ENCODE measurements around the gene CBARP.

Gene CBARP

GRCh38 chr19:1238369-1239303 lies 831 bp upstream of the CBARP start:
- no peak for DNase-seq

GRCh38 chr19:1237027-1237659 lies 662 bp downstream of the CBARP start:
- DNase-seq: no peak

- DNase-seq: no peak
These were observed 1.2 kb downstream of the CBARP start for GRCh38 chr19:1236576-1236975.

- no peak for DNase-seq
These were observed 1.9 kb downstream of the CBARP start for GRCh38 chr19:1235625-1236538.

- DNase-seq: no peak
These were observed 2.8 kb downstream of the CBARP start for GRCh38 chr19:1234955-1235380.

GRCh38 chr19:1234051-1234954 lies 3.5 kb downstream of the CBARP start:
- no peak for DNase-seq

- DNase-seq: no peak
These were observed 4.6 kb downstream of the CBARP start for GRCh38 chr19:1233115-1233667.

- DNase-seq: no peak
These were observed 5.1 kb downstream of the CBARP start for GRCh38 chr19:1232652-1233072.

GRCh38 chr19:1231729-1232637 lies 5.8 kb downstream of the CBARP start:
- DNase-seq: no peak

- no peak for DNase-seq
These were observed 6.9 kb downstream of the CBARP start for GRCh38 chr19:1230783-1231489.

- DNase-seq: no peak
These were observed 7.7 kb downstream of the CBARP start for GRCh38 chr19:1229924-1230782.

GRCh38 chr19:1229056-1229923 lies 8.5 kb downstream of the CBARP start:
- DNase-seq: no peak

- no peak for DNase-seq
These were observed 9.4 kb downstream of the CBARP start for GRCh38 chr19:1228161-1228957.

- no peak for DNase-seq
These were observed 10.3 kb downstream of the CBARP start for GRCh38 chr19:1227304-1228054.

GRCh38 chr19:1226522-1227303 lies 11.1 kb downstream of the CBARP start:
- DNase-seq: no peak

GRCh38 chr19:1226227-1226518 lies 11.6 kb downstream of the CBARP start:
- DNase-seq: no peak

Data from activated T-cell treated with anti-CD3 and anti-CD28 coated beads for 4 hours (primary cell).